HCT116 (cell line): ENCODE measurements around the gene GGA1.

ENCODE experiments used
- ATF3 ChIP-seq: IDR thresholded peaks from 2 replicates; pipeline ENCODE4 v1.6.1; 2012
- CTCF ChIP-seq, 3 experiments: fragments of 200-600 bp in 1 of 3; sonication (generic) in 1 of 3; IDR thresholded peaks in 2 of 3; conservative IDR thresholded peaks in 1 of 3; 2 replicates each; pipeline ENCODE4 v1.5.1; 2012 to 2017; ENCODE audit warnings: low read depth in 2 of 3, low read length in 2 of 3, antibody characterized with exemption in 1 of 3, borderline replicate concordance in 1 of 3, control low read depth in 1 of 3, mild to moderate bottlenecking in 1 of 3, mixed read lengths in 1 of 3, mixed run types in 1 of 3, moderate library complexity in 1 of 3; ENCODE audit not compliant: insufficient read depth in 1 of 3
- EZH2 ChIP-seq: fragments of 200-600 bp; sonication (generic); IDR thresholded peaks from 2 replicates; pipeline ENCODE4 v1.6.1; 2017; ENCODE audit warnings: antibody characterized with exemption, mixed run types
- POLR2A ChIP-seq: IDR thresholded peaks from 2 replicates; pipeline ENCODE4 v1.7.0; 2011; ENCODE audit warnings: borderline replicate concordance; ENCODE audit not compliant: insufficient read depth, insufficient read length; ENCODE audit errors: extremely low read depth
- POLR2AphosphoS5 ChIP-seq: IDR thresholded peaks from 2 replicates; pipeline ENCODE4 v1.6.1; 2011; ENCODE audit warnings: mild to moderate bottlenecking, low read depth, low read length, moderate library complexity
- SIN3A ChIP-seq: IDR thresholded peaks from 2 replicates; pipeline ENCODE4 v1.6.1; 2012; ENCODE audit warnings: low read depth
- YY1 ChIP-seq: IDR thresholded peaks from 2 replicates; pipeline ENCODE4 v1.6.1; 2011; ENCODE audit warnings: low read length, low read depth, moderate library complexity, mild to moderate bottlenecking; ENCODE audit not compliant: insufficient replicate concordance; ENCODE audit errors: extremely low read depth
- ZBTB33 ChIP-seq: IDR thresholded peaks from 2 replicates; pipeline ENCODE4 v1.6.1; 2011; ENCODE audit warnings: mild to moderate bottlenecking, low read length, moderate library complexity; ENCODE audit not compliant: insufficient replicate concordance; ENCODE audit errors: extremely low read depth
- ZNF274 ChIP-seq: fragments of 200-500 bp; sonication (Bioruptor generic); IDR thresholded peaks from 2 replicates; pipeline ENCODE4 v1.6.1; 2014; ENCODE audit warnings: mild to moderate bottlenecking, low read depth, low read length, inconsistent platforms

- TF ChIP-seq POLR2A (no peak), CTCF (IDR thresholded peaks at IDR 0.05 in 2 of 3, conservative IDR thresholded peaks at IDR 0.05 in 1 of 3; ENCODE audit: borderline replicate concordance in 1 of 3, insufficient read depth in 1 of 3, low read depth in 2 of 3, low read length in 2 of 3) (no peak), EZH2 (no peak), ATF3 (no peak), POLR2AphosphoS5 (no peak), SIN3A (no peak), ZBTB33 (no peak), YY1 (no peak), ZNF274 (no peak)
Measured at GRCh38 chr22:37678372-37678771, 69.7 kb downstream of the GGA1 start.
